SK-N-SH treated with all-trans-retinoic acid at 6 μM for 48 hours (cell line): Measurements from ENCODE around the gene ATRNL1.
A peak's percentile ranks its signal among the peaks of the same experiment; 100 is the strongest.

Experiments
- ATAC-seq: fragments of 200-7000 bp; cut with Tn5 transposase; 3 replicates; pipeline ENCODE4 v1.9.1; 2020; ENCODE audit warnings: mild to moderate bottlenecking, moderate library complexity
- CSDC2 ChIP-seq: fragments of 250-450 bp; sonication (Bioruptor Pico); IDR thresholded peaks from 2 replicates; pipeline ENCODE4 v1.5.0; 2020; ENCODE audit warnings: mild to moderate bottlenecking, moderate library complexity
- ESRRG ChIP-seq: fragments of 250-450 bp; sonication (Bioruptor Pico); IDR thresholded peaks from 2 replicates; pipeline ENCODE4 v1.6.1; 2021; ENCODE audit warnings: mild to moderate bottlenecking
- GLIS3 ChIP-seq: fragments of 250-450 bp; sonication (Bioruptor Pico); IDR thresholded peaks from 2 replicates; pipeline ENCODE4 v1.5.0; 2020; ENCODE audit warnings: mild to moderate bottlenecking, moderate library complexity
- ISL1 ChIP-seq: fragments of 250-450 bp; sonication (Bioruptor Pico); IDR thresholded peaks from 2 replicates; pipeline ENCODE4 v2.1.2; 2022; ENCODE audit warnings: mild to moderate bottlenecking, moderate library complexity
- OSR1 ChIP-seq: fragments of 250-450 bp; sonication (Bioruptor Pico); IDR thresholded peaks from 2 replicates; pipeline ENCODE4 v1.8.0; 2022; ENCODE audit warnings: moderate library complexity, mild to moderate bottlenecking, inconsistent platforms
- PPARA ChIP-seq: fragments of 250-450 bp; sonication (Bioruptor Pico); IDR thresholded peaks from 2 replicates; pipeline ENCODE4 v1.5.0; 2020; ENCODE audit warnings: mild to moderate bottlenecking, borderline replicate concordance
- RARB ChIP-seq: fragments of 250-450 bp; sonication (Bioruptor Pico); IDR thresholded peaks from 2 replicates; pipeline ENCODE4 v1.8.0; 2021; ENCODE audit warnings: mild to moderate bottlenecking, moderate library complexity
- SNAI2 ChIP-seq: fragments of 250-450 bp; sonication (Bioruptor Pico); IDR thresholded peaks from 2 replicates; pipeline ENCODE4 v1.5.0; 2020; ENCODE audit warnings: mild to moderate bottlenecking, moderate library complexity
- TCF4 ChIP-seq: fragments of 250-450 bp; sonication (Bioruptor Pico); IDR thresholded peaks from 2 replicates; pipeline ENCODE4 v1.8.0; 2021; ENCODE audit warnings: mild to moderate bottlenecking, moderate library complexity, borderline replicate concordance
- TOX ChIP-seq: fragments of 250-450 bp; sonication (Bioruptor Pico); IDR thresholded peaks from 2 replicates; pipeline ENCODE4 v1.8.0; 2021; ENCODE audit warnings: mild to moderate bottlenecking, moderate library complexity, borderline replicate concordance
- ZC3H10 ChIP-seq: fragments of 250-450 bp; sonication (Bioruptor Pico); IDR thresholded peaks from 2 replicates; pipeline ENCODE4 v1.5.1; 2021; ENCODE audit warnings: mild to moderate bottlenecking, moderate library complexity
- ZFP3 ChIP-seq: fragments of 250-450 bp; sonication (Bioruptor Pico); IDR thresholded peaks from 2 replicates; pipeline ENCODE4 v1.5.0; 2020; ENCODE audit warnings: mild to moderate bottlenecking, moderate library complexity
- ZFP30 ChIP-seq: fragments of 450-650 bp; formaldehyde crosslinking; IDR thresholded peaks from 2 replicates; pipeline ENCODE4 v1.5.0; 2022; ENCODE audit warnings: mild to moderate bottlenecking, moderate library complexity
- ZNF565 ChIP-seq: fragments of 450-650 bp; formaldehyde crosslinking; conservative IDR thresholded peaks from 2 replicates; pipeline ENCODE4 v1.5.0; 2020; ENCODE audit warnings: low read depth, mild to moderate bottlenecking, moderate library complexity
- ZNF70 ChIP-seq: fragments of 450-650 bp; formaldehyde crosslinking; IDR thresholded peaks from 2 replicates; pipeline ENCODE4 v1.5.0; 2020; ENCODE audit warnings: mild to moderate bottlenecking, moderate library complexity
- ZNF8 ChIP-seq: fragments of 450-650 bp; formaldehyde crosslinking; IDR thresholded peaks from 2 replicates; pipeline ENCODE4 v1.5.0; 2020; ENCODE audit warnings: mild to moderate bottlenecking, moderate library complexity
- TF ChIP-seq, protein P1 (sequence below): fragments of 250-450 bp; sonication (Bioruptor Pico); IDR thresholded peaks from 2 replicates; pipeline ENCODE4 v1.5.1; 2020; ENCODE audit warnings: low read depth, mild to moderate bottlenecking, moderate library complexity
- TF ChIP-seq, protein P2 (sequence below): fragments of 250-450 bp; sonication (Bioruptor Pico); IDR thresholded peaks from 2 replicates; pipeline ENCODE4 v1.8.0; 2020; ENCODE audit warnings: mild to moderate bottlenecking, moderate library complexity, borderline replicate concordance
- TF ChIP-seq, protein P3 (sequence below): fragments of 250-450 bp; sonication (Bioruptor Pico); IDR thresholded peaks from 2 replicates; pipeline ENCODE4 v1.8.0; 2021; ENCODE audit warnings: low read depth, mild to moderate bottlenecking, moderate library complexity, borderline replicate concordance
- TF ChIP-seq, protein P4 (sequence below): fragments of 250-450 bp; sonication (Bioruptor Pico); IDR thresholded peaks from 2 replicates; pipeline ENCODE4 v1.5.0; 2020; ENCODE audit warnings: mild to moderate bottlenecking, moderate library complexity

ATRNL1 gene

DNA sequence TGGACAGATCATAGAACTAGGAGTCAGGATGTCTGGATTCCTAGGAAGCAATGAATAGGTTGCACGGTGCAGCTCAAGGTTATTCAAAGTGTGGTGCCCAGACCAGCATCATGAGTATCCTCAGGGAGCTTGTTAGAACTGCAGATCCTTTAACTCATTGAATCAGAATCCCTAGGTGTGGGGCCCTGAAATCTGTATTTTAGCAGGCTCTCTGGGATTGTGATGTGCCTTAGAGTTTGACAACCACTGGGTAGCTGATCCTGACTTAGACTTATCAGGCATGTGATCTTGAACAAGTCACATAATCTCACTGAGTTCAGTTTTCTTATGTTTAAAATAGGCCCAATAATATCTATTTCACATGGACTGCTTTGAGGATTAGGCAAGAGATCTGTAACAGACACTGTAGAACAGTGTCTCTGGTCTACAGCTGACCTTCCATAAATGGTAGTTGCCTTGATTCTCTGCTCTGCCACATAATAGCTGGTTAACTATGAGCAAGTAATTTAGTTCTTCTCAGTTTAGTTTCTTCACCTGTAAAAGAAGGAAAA is 46.4 kb upstream of the ATRNL1 start (continued):
- TF ChIP-seq ISL1 (CRISPR knock-in tag) = no peak
- no peak for TF ChIP-seq ZNF565 (CRISPR knock-in tag)
- TF ChIP-seq ESRRG = no peak
- TF ChIP-seq, protein P1, sequence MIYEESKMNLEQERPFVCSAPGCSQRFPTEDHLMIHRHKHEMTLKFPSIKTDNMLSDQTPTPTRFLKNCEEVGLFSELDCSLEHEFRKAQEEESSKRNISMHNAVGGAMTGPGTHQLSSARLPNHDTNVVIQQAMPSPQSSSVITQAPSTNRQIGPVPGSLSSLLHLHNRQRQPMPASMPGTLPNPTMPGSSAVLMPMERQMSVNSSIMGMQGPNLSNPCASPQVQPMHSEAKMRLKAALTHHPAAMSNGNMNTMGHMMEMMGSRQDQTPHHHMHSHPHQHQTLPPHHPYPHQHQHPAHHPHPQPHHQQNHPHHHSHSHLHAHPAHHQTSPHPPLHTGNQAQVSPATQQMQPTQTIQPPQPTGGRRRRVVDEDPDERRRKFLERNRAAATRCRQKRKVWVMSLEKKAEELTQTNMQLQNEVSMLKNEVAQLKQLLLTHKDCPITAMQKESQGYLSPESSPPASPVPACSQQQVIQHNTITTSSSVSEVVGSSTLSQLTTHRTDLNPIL = no peak

DNA sequence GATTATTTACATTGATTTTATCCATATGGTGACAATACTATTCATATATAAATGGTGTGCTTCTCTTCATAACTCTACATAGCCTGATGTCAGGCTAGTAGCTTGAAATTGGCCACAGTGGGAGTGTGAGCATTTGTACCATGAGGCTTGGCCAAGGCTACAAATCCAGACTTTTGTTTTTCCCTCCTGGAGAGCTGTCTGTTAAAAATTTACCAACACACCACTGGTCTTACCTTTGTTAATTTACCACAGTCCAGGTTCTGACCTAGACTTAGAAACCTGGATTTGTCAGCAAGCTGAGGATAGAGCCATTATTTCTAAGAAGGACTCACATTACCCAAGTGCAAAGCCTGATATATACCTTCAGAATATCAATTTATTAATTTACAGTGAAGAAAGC is 45.5 kb upstream of the ATRNL1 start:
- ATAC-seq = no peak
- no peak for TF ChIP-seq ZNF70 (CRISPR knock-in tag)
- TF ChIP-seq, all 23 proteins: peak for 0

DNA sequence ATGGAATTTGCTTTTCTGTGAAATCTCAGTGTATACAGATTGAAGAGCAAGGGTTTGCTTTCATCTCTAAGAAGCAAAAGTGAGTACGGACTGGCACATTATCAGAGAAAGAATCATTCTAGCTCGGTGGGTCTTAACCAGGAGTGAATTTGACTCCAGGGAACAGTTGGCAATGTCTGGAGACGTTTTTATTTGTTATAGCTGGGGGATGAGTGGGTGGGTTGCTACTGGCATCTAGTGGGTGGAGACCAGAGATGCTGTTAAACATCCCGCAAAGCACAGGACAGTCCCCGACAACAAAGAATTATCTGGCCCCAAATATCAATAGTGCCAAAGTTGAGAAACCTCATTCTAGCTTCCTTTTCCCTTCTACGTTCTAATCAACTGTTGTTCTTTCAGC is 43.8 kb upstream of the ATRNL1 start:
- ATAC-seq = no peak

DNA sequence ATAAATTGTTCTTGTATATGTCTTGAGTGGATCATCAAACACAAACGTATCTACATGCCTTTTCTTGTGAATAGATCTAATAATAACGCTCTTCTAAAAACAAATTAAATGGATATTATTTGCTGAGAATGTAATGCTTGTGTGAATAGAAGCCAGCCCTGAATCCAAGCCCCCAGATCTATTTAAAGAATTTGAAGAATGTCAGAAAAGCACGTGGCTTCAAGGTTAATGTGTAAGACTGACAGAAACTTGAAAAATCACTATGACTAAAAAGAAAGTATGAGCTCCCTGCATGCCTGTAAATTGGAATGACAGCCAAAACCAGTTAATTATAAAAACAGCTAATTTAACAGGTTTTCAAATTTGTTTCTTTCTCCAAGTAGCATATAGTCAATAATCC is 43.2 kb upstream of the ATRNL1 start:
- TF ChIP-seq TCF4 (CRISPR knock-in tag) = no peak
- TF ChIP-seq, protein P2, sequence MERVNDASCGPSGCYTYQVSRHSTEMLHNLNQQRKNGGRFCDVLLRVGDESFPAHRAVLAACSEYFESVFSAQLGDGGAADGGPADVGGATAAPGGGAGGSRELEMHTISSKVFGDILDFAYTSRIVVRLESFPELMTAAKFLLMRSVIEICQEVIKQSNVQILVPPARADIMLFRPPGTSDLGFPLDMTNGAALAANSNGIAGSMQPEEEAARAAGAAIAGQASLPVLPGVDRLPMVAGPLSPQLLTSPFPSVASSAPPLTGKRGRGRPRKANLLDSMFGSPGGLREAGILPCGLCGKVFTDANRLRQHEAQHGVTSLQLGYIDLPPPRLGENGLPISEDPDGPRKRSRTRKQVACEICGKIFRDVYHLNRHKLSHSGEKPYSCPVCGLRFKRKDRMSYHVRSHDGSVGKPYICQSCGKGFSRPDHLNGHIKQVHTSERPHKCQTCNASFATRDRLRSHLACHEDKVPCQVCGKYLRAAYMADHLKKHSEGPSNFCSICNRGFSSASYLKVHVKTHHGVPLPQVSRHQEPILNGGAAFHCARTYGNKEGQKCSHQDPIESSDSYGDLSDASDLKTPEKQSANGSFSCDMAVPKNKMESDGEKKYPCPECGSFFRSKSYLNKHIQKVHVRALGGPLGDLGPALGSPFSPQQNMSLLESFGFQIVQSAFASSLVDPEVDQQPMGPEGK (CRISPR knock-in tag) = no peak
- TF ChIP-seq ZNF565 (CRISPR knock-in tag) = no peak
- TF ChIP-seq PPARA (CRISPR knock-in tag) = no peak
- TF ChIP-seq RARB (CRISPR knock-in tag) = no peak
- no peak for TF ChIP-seq ZFP30 (CRISPR knock-in tag)
- TF ChIP-seq, protein P1 = no peak
- TF ChIP-seq ESRRG = no peak
- no peak for TF ChIP-seq OSR1 (CRISPR knock-in tag)
- no peak for TF ChIP-seq ISL1 (CRISPR knock-in tag)
- TF ChIP-seq, protein P3, sequence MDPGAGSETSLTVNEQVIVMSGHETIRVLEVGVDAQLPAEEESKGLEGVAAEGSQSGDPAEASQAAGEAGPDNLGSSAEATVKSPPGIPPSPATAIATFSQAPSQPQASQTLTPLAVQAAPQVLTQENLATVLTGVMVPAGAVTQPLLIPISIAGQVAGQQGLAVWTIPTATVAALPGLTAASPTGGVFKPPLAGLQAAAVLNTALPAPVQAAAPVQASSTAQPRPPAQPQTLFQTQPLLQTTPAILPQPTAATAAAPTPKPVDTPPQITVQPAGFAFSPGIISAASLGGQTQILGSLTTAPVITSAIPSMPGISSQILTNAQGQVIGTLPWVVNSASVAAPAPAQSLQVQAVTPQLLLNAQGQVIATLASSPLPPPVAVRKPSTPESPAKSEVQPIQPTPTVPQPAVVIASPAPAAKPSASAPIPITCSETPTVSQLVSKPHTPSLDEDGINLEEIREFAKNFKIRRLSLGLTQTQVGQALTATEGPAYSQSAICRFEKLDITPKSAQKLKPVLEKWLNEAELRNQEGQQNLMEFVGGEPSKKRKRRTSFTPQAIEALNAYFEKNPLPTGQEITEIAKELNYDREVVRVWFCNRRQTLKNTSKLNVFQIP = no peak
- TF ChIP-seq ZNF8 = no peak
- TF ChIP-seq, protein P4, sequence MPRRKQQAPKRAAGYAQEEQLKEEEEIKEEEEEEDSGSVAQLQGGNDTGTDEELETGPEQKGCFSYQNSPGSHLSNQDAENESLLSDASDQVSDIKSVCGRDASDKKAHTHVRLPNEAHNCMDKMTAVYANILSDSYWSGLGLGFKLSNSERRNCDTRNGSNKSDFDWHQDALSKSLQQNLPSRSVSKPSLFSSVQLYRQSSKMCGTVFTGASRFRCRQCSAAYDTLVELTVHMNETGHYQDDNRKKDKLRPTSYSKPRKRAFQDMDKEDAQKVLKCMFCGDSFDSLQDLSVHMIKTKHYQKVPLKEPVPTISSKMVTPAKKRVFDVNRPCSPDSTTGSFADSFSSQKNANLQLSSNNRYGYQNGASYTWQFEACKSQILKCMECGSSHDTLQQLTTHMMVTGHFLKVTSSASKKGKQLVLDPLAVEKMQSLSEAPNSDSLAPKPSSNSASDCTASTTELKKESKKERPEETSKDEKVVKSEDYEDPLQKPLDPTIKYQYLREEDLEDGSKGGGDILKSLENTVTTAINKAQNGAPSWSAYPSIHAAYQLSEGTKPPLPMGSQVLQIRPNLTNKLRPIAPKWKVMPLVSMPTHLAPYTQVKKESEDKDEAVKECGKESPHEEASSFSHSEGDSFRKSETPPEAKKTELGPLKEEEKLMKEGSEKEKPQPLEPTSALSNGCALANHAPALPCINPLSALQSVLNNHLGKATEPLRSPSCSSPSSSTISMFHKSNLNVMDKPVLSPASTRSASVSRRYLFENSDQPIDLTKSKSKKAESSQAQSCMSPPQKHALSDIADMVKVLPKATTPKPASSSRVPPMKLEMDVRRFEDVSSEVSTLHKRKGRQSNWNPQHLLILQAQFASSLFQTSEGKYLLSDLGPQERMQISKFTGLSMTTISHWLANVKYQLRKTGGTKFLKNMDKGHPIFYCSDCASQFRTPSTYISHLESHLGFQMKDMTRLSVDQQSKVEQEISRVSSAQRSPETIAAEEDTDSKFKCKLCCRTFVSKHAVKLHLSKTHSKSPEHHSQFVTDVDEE (CRISPR knock-in tag) = no peak
- no peak for TF ChIP-seq SNAI2 (CRISPR knock-in tag)
- TF ChIP-seq TOX = no peak
- no peak for TF ChIP-seq CSDC2 (CRISPR knock-in tag)
- TF ChIP-seq GLIS3 (CRISPR knock-in tag) = no peak
- no peak for TF ChIP-seq ZFP3 (CRISPR knock-in tag)
- TF ChIP-seq ZC3H10 (CRISPR knock-in tag) = no peak
- peak; percentile 54; the same call in 2 of the 3 replicates for ATAC-seq

More for the DNA sequence above, 43.8 kb upstream of the ATRNL1 start:
- TF ChIP-seq TOX = no peak
